GM12865 (cell line): ENCODE measurements around the gene FGFR1OP2.

Experiments used
- DNase-seq: peaks from one replicate; pipeline ENCODE4 v3.0.0; 2010; ENCODE audit warnings: low read depth
- H3K4me3 ChIP-seq: 2 replicates; pipeline ENCODE4 v1.5.1; 2011; ENCODE audit warnings: mild to moderate bottlenecking, low read depth, low read length, control low read depth
- TF ChIP-seq, protein P1 (sequence below): IDR thresholded peaks from 2 replicates; pipeline ENCODE4 v1.5.1; 2011; ENCODE audit warnings: low read length, control low read depth, low read depth, inconsistent platforms; ENCODE audit not compliant: insufficient read depth; ENCODE audit errors: missing control alignments

The FGFR1OP2 gene

DNA sequence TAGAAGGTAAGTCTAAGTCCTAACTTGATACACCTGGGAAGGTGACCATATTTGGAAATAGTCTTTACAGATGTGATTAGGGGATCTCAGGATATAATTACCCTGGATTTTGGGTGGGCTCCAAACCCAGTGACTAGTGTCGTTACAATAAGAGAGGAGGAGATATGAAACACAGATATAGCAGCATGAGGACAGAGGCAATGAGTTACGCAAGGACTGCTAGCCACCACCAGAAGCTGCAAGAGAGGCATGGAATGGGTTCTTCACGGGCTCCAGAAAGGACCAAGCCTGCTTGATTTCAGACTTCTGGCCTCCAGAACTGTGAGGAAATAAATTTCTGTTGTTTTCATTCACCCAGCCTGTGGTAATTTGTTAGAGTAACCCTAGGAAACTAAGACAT is 28.6 kb downstream of the FGFR1OP2 start:
- H3K4me3 ChIP-seq = no peak overlapping the region
- no peak for DNase-seq
- TF ChIP-seq, protein P1, sequence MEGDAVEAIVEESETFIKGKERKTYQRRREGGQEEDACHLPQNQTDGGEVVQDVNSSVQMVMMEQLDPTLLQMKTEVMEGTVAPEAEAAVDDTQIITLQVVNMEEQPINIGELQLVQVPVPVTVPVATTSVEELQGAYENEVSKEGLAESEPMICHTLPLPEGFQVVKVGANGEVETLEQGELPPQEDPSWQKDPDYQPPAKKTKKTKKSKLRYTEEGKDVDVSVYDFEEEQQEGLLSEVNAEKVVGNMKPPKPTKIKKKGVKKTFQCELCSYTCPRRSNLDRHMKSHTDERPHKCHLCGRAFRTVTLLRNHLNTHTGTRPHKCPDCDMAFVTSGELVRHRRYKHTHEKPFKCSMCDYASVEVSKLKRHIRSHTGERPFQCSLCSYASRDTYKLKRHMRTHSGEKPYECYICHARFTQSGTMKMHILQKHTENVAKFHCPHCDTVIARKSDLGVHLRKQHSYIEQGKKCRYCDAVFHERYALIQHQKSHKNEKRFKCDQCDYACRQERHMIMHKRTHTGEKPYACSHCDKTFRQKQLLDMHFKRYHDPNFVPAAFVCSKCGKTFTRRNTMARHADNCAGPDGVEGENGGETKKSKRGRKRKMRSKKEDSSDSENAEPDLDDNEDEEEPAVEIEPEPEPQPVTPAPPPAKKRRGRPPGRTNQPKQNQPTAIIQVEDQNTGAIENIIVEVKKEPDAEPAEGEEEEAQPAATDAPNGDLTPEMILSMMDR = no peak

DNA sequence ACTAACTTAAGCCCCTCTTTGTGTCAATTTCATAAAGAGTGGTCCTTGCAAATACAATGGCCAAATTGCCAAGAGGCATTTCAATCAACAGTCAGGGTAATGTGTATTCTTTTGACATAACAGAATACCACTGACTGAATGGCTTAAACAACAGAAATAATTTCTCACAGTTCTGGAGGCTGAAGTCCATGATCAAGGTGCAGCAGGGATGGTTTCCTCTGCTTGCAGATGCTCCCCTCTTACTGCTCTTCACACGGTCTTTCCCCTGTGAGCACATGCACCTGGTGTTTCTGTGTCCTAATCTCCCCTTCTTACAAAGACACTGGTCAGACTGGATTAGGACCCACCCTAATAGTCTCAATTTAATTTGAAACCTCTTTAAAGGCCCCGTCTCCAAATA is 31.9 kb downstream of the FGFR1OP2 start:
- H3K4me3 ChIP-seq = no peak overlapping the region
- TF ChIP-seq, protein P1 = no peak
- no peak for DNase-seq

DNA sequence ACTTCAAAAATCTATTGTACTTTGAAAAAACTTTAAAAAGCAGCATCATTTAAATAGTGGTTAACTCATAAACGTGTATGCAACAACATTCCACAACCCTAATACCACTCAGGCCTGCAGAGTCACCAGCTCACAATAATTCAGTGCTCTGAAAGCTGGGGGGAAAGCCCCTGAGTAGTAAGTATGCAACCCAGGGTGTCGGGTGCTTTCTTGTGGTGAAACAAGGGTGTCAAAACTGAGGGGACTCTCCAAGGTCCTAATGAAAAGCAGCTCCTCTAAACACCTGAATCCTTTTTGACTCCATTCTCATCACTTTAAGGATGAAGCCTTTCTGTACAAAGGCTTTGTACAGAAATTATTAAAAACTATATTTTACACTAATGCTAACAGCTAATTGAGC is 33.7 kb downstream of the FGFR1OP2 start:
- DNase-seq = peak; percentile 86
- H3K4me3 ChIP-seq = no peak overlapping the region
- TF ChIP-seq, protein P1 = no peak

DNA sequence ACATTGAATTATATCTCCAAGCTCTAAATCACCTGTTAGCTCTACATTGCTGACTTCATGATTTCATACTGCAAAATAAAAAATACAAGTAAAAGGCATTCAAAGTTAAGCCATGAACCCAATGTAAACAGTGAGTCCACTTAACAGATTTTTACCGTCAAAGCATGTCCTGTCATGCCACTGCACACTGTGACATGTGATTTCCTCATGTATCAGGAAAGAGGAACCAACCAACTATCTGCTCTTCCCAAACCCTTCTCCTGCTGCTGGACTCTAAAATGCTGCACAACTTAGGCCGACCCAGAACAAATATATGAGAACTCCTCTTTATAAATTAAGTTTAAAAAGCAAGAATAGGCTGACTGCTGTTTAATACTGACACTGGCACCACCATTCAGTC is 38.4 kb downstream of the FGFR1OP2 start:
- TF ChIP-seq, protein P1 = no peak
- DNase-seq = no peak

DNA sequence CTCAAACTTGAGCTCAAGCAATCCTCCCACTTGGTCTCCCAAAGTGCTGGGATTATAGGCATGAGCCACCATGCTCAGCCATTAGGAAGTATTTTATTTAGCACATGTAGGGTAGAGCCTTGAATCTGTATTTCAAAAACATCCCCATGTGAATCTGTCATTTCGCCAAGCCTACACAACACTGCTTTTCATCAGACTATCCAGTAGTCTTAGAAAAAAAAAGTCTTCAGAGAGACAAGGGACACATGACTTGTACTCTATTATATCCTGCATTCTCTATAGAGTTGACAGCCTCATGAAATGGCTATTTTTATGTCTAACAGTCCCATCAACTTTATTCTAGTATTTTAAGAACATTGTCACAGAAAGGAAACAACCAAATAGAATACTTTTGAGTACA is 40.5 kb downstream of the FGFR1OP2 start:
- DNase-seq = no peak
- H3K4me3 ChIP-seq = no peak overlapping the region
- TF ChIP-seq, protein P1 = no peak

More for the DNA sequence above, 38.4 kb downstream of the FGFR1OP2 start:
- H3K4me3 ChIP-seq = no peak overlapping the region

DNA sequence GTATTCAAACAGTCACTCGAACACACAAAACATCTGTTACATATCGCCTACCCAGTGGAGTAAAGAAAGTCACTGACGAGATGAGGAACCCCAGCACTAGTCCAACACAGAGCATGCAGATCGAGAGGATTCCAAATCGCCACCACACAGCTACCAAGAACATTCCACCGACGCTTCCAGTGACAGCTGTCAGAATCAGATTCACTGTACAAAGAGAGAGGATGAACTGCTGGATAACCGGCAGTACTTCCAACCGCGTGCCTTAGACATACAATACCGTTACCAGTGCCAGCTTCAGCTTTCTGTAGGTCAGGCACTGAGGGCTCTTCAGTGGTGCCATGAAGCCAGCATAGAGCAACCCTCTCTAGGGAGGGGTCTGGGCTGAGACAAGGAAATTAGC is 41.5 kb downstream of the FGFR1OP2 start:
- DNase-seq = no peak
- no peak overlapping the region for H3K4me3 ChIP-seq
- TF ChIP-seq, protein P1 = no peak

DNA sequence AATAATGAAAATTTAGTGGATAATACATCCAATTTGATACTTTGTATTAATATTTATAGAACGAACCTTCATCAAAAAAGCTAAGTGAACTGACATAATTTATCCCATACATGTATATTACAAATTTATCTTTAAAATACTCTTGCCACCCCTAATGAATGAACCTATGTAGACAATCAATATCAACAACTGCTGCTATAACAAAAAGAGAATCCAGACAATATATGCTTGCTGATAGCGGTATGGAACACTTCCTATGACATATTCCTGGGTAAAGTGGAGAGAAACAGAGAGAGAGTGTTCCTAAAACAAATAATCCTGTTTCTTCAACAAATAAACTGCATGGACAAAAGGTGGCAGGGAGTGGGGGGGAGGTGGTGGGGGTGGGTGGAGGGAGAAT is 44.6 kb downstream of the FGFR1OP2 start:
- DNase-seq = no peak
- TF ChIP-seq, protein P1 = no peak
- no peak overlapping the region for H3K4me3 ChIP-seq
